ENCODE measurements around the gene RFTN1.

Gene RFTN1

DNA sequence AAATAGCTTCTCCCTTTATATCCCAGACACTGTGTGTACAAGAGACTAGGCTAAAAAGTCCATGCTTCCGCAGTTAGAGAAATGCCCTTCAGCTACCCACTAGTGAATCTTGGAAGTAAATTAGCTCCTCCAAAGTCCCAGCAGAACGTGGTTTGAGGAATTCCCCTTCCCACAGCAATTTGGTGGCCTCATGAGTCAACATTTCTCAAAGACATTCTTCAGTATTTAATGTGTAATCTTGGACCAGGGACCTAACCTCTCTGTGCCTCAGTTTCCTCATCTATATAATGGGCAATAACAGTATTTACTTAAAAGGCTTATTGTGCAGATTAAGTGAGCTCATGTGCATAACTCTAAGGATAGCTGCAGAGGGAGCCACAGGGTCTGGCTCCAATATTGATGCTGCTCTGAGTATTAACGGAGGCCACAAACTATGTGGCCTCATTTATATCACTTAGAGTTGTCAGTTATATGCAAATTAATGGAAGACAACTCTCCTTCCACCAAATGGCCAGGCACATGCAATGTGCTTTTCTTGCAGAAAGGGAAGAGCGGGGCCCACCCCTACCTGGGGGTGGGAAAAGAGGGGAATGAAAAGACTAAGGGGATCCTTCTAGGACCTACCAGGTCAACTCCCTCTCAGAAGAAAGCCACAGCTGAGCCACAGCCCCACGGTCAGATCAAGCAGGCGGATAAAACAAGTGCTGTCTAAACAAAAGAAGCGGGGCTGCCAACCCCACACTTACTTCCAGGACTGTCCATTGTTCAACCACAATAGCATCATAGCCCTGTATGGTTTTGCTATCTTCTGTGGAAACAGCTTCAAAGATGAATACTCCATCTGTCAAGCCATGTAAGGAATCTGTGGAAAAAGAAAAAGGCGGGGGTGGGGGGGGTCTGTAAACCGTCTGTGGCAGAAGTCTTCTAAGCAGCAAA is 156.0 kb downstream of the RFTN1 start:
- DNase-seq (ENCODE audit: low spot score), result no peak

DNA sequence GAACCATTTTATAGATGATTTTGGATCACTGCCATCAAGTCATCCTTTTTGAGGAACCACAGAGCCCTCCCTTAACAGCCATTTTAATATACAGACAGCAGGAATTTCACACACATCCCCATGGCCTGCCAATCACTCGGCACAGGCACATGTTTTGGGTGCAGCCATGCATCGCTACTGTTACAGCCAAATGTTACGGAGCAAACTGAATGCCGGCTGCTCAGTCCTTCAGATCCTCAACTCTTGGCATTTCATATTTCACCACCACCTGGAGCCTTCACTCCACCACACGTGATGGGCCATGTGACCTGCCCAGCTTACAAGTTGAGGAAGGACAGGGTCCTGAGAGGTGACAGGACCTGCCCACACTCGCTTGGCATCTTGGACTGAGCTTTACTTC is 157.7 kb downstream of the RFTN1 start:
- no peak for DNase-seq (ENCODE audit: low spot score)

DNA sequence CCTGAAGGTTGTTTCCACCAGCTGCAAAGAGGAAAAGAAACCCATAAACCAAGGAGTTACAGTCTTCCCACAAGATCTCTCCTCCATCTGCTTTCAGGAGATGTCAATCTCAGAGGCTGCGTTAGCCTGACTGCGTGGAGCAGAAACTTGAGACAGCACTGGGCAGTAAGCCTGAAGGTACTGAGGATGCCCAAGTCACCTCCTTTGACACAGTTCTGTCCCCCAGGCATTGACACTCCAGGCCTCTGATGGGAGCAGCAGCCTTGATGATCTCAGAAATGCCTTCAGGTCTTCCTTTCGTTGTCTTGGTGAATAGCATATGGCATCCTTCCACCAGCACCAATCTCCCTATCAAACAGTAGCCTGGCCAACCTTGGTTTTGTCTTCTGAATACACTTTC is 159.2 kb downstream of the RFTN1 start:
- no peak for DNase-seq (ENCODE audit: low spot score)

DNA sequence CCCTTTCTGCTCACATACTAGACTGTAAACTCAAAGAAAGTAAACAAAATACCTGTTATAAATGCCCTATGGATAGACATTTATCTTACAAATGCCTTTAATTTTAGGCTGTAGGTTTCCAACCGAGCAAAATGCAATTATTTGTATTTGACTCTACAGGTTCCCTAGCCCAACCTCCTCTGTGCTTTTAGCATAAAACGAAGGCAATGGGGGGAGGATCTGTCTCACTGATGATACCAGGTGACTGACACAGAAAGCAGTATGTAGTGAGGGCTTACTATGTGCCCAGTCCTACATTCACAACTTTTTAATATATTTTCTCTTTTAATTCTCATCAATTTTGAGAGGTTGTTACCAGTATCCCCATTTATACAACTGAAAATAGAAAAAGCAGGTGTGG is 161.1 kb downstream of the RFTN1 start:
- no peak for DNase-seq (ENCODE audit: low spot score)

DNA sequence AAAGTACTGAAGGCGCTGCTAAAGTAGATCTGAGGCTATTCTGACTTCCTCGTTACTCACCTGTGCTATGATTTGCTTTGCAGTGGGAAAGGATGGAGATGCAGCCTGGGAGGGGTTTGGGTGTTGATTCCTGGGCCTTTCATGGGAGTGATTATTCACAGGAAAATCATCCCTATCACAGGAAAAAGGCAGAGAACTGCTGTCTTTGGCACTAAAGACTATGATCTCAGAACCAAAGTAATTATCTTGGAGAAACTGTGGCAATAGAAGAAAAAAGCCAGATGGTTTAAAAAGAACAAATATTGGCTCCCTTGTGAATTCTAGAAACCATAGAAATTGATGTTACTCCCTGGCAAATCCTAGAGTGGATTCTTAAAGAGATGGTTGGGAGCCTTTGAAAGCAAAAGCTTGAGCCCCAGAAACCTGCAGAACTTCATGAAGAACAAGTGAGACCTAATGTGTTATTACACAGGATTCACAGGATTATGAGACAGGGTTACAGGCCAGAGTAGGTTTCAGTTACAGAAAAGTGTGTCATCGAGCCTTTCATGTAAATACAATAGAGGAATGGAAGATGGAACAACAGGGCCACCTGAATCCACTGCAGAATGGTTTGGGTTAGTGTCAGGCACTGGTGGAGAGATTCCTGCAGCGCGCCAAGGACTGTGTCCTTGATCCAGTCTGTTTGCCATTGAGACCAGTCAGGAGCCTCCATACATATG is 162.7 kb downstream of the RFTN1 start:
- peak; percentile 69 for DNase-seq (ENCODE audit: low spot score)

DNA sequence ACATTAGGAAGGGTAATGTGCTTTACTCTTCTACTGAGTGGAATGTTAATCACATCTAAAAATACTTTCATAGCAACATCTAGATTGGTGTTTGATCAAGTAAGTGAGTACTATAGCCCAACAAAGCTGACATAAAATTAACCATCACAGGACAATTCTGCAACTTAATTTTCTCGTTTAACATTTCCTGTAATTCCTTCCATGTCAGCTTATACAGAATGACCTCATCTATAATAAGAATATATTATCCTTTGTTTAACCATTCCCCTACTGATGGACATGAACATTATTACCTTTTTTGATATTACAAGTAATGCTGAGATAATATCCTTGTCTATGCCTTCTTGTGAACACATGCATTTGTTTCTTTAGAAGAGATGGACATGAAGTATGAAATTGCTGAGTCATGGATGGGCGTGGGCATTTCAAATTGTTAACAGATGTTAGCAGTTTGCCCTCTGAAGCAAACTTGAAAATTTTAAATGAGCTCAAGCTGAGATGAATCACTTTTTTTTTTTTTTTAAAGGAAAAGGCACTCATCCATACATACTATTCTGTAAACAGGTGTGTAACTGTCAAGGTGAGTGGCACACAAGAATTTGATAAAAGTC is 163.4 kb downstream of the RFTN1 start:
- DNase-seq (ENCODE audit: low spot score), result peak; percentile 61

DNA sequence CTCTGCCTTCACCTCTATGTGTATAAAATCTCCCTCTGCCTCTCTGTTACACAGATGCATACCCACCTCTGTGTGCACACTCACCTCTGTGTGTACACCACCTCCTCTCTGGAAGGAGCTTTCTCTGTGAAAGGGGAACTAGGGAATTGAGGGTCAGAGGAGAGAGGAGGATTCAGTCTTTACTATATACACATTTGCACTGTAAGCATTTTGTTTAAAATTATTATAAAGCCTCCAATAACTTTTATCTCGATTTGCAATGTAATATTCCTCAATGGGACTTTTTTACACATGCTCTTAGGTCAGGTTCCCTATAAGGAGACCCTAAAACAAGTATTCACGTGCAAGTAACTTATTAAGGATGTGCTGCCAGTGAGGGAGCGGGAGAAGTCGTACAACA is 166.0 kb downstream of the RFTN1 start:
- DNase-seq (ENCODE audit: low spot score), result no peak

DNA sequence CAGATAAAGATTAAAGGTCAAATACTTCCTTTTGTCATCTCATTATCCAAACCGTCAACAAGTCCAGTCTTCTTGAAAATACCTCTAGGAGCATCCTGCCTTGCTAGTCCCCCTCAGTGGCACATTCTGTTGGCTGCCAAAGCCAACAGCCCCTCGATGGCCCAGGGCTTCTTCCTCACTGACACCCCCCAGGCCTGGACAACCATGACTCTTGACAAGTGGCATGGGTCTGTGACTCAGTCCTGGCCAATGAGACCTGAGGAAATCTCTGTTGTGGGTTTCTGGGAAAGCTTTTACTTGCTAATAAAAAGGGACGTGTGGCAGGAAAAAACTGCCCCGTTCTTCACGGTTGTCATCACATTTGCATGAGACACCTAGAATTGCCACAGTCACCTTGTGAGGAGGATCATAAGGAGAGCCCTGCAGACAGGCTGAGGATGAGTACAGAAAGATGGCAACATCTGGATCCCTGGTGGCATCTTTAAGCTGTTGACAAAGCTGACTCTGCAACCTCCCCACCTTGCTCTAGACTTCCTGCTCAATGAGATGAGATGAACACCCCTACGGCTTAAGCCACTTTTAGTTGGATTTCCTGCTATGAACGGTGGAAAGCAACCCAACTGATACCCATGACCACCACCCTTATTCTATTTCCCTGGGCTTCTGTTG is 167.0 kb downstream of the RFTN1 start:
- DNase-seq (ENCODE audit: low spot score), result no peak

DNA sequence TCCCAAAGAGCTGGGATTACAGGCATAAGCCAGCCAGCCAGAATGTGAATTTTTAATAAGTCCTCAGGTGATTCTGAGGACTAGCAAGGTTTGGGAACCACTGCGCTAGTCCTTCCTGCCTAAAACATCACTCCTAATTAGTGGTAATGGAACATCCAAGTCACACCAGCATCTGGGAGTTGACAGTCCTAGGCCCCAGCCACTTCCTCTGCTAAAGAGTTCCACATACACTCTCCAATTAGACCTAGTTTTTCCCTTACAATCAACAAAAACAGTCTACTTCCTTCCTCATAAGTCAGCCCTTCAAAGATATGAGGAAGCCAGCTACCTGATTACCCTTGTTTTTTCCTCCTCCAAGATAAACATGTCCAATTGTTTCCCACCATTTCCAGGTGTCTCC is 170.4 kb downstream of the RFTN1 start:
- no peak for DNase-seq (ENCODE audit: low spot score)

DNA sequence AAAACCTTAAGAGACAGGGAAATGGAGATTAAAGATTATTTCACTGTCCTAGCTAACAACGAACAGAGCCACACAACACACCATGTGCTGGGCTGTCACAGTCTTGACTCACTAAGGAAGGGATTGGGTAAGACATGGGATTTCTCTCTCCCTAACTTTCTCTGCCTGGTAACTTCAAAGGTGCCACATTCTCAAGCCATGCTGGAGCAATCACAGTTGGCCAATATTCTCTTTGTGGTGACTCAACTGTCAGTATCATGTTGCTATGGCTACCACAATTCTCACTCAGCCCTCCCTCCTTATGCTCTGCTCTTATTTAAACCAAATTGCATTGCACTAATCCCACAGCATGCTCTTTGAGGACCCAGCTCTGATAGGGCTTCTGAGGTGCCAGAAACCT is 174.5 kb downstream of the RFTN1 start:
- DNase-seq (ENCODE audit: low spot score), result peak; percentile 91

DNA sequence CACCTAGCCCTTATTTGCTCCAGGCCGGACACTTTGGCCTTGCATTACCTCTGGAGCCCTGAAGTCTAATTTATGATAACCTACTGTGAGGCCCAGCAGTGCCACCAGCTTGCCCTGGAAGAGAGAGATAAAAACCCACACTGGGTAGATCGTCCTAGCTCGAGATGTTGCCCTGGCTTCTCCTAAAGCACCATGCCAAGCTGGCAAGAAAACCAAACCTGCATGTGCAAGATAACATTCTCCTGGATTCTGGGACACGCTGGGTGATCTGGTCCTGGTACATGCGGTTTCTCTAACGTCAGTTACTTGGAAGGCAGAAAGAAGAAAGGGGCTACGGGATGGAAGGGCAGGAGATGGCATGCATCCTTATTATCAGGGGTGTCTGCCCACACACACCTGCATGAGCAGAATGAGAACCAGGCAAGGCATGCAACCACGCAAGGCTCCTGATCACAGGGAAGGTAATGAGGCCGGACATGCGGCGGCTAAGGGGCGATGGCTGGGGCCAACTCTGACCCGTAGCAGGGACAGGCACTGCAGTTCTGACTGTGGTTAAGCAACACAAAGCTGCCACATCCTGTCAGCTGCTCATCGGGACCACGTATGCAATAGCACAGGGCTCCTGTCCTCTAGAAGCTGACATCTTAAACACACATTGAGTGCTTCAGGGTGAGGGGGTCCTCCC is 175.5 kb downstream of the RFTN1 start:
- DNase-seq (ENCODE audit: low spot score), result no peak

DNA sequence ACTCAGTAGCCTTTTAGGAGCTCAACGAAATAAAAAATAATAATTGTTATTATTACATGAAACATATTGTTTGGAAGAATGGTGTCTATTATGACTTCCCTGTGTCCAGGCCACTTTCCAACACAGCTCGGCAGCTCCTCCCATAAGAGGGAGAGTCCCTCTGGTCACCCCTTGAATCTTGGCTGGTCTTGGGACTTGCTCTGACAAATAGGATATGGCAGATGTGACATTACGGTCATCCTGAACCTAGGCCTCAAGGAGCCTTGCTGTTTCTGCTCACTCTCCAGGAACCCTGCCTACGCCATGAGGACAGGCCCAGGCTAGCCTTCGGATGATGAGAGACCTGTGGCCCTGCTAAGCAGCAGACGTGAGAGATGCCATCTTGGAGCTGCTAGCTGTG is 176.7 kb downstream of the RFTN1 start:
- no peak for DNase-seq (ENCODE audit: low spot score)

DNA sequence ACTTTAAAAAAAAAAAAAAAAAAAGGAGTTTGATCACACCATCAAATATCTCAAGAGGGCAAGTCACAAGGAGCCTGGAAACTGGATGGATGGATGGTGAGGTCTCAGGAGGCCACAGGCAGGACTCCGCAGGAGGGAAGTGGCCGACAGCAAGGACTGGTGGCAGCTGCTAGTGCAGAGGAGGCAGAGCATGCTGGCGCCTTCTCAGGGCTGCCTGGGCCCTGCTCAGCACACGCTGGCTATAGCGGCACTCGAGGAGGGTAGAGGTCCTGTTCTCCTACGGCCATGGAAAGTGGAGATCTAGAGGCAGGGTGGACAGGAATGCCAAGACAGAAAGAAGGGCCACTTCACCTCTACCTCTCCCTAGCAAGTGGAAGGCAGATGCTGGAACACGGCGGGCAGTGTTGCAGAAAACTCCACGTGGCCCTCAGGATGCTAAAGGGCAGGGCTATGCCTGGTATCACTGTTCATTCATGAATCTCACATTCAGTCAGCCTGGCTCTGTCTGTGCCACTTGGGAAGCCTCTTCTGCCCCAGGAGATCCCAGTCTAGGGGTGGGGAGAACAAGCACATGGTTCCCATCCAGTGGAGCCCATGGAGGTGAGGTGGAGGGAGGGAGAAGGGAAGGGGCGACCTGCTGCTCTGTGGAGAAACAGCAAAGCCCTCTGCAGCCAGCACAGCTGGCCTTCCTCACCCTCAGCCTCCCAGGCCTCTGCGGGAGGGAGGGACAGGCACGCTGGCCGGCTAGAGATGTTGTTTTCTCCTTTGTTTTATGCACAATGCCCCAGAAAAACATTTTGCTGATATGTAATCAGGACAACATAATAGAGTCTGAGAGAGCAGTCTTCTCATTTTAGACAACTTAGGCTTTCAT is 177.5 kb downstream of the RFTN1 start:
- no peak for DNase-seq (ENCODE audit: low spot score)

DNA sequence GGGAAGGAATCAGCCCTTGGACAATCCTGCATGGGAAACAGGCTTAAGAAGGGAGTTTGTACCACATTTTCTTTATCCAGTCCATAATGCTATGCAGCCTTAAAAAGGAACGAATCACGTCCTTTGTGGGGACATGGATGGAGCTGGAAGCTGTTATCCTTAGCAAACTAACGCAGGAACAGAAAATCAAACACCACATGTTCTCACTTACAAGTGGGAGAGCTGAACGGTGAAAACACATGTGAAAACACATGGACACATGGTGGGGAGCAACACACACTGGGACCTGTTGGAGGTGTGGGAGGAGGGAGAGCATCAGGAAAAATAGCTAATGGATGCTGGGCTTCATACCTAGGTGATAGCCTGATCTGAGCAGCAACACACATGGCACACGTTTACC is 178.2 kb downstream of the RFTN1 start:
- no peak for DNase-seq (ENCODE audit: low spot score)

DNA sequence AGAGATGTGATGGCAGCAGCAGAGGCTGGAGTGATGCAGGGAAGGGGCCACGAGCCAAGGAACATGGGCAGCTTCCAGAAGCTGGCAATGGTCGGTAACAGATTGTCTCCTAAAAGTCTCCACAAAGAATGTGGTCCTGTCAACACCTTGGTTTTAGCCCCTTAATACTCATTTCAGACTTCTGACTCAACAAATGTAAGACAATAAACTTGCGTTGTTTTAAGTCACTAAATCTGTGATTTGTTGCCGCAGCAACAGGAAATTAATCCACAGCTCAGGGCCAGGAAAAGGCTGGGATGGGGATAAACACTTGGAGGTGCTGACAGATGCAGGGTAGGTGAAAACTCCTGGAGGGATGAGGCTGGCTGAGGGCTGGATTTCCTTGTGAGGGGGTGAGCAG is 178.6 kb downstream of the RFTN1 start:
- peak; percentile 53 for DNase-seq (ENCODE audit: low spot score)

DNA sequence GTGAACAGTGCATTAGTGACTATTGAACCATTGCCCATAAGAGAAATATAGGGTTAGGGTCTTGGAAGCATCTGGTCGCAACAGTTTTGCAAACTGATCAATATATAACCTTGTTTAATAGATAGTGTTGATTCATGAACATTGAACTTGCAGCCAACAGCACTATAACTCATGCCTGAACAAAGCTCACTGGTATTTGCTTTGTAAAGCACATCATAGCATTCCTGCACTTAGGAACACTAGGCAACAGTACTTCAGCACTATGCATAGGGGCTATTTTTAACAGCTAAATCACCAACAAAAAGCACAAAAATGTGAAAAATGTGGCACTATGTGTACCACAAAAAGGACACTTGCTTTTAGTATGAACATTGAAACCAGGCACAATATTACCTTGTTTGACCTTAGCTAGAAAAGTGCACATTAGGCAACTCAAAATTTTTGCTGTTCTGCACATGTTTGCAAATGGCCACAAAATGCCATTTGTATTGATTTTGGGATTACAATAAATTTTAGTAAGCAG is 180.5 kb downstream of the RFTN1 start:
- DNase-seq (ENCODE audit: low spot score), result peak; percentile 59

DNA sequence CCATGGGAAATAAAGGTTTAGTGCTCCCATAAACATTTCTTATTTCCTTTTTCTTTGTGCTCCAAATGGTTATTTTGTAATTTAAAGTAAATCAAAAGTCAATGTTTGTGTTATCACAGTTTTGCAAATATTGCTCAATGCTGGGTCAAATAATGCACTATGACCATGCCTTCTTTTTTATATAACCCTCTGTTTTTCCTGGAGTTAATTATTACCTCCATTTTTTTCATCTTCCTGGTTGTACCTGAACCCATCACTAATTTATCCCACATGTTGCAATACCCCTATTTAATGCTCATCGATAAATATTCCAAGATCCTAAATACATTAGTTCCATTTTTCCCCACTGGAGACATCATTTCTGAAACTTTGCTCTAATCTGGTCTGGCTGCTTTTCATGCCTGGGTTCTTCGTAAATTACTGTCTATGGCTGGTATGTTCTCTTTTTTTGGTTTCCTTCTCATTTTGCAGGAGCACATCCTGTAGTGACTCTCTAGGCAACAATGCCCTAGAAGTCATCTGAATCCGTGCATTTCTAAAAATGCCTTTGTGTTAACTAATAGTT is 182.1 kb downstream of the RFTN1 start:
- DNase-seq (ENCODE audit: low spot score), result no peak

DNA sequence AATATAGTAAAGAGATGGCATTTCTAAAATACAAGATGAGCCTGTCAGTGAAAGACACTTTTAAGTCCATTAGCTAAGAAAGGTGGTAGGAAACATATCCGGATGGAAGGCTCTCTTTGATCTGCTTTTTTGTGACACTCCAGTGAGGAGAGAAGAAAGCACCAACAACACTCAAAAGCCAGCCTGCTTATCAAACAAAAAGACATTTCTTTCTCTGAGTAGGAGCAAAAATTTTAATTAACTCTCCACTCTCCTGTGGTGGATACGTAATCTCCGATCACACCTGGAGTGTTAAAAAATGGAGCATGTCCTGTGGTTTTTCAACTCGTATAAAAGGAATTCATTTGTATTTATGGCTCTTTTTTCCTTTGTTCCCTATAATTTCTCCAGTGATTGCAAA is 183.1 kb downstream of the RFTN1 start:
- DNase-seq (ENCODE audit: low spot score), result no peak

DNA sequence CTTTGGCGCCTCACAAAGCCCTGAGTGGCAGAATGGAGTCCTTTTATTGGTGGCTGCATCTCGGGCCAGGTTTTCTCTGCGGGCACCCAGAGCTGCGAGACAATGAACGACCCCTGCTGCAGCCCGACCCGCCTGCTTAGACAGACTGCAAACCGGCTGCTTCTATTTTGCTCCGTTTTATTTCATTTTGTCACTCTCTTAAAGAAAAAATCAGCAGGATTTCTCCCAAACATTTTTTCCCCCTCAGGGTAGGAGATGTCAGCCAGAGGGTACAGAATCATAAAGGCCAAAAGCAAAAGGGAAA is 183.7 kb downstream of the RFTN1 start:
- no peak for DNase-seq (ENCODE audit: low spot score)

DNA sequence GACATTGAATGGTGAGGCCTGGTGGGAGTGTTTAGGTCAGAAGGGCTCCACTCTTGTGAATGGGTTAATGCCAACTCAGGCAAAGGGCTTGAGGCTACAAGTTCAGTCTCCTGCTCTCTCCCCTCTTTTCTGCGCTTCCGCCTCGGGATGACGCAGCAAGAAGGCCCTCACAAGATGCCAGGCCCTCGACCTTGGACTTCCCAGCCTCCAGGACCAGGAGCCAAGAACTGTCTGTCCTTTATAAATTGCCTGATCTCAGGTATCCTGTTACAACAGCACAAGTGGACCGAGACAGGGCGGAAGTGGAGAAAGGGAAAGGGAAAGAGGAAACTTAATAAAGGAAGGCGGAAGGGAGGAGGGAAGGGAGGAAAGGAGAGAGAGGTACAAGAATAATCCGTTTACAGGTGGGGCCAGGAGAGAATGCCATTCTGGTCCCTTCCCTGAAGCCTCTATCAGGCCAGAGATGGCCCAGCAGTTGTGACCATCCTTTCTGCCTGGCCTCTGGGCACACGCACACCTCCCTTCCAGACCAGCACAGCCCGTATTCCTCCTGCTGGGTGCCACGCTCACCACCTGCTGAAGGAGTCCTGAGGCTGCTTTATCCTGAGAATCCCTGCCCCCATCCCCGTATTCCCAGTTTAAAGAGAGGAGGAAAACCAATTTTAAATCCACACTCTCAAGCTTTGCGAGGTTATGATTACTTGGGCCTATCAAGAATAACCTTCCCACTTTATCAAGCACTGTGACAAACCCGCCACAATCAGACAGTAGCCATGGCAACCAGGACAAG is 184.3 kb downstream of the RFTN1 start:
- DNase-seq (ENCODE audit: low spot score), result no peak
